Skin epidermis (tissue), 12 donors: ENCODE data around the gene GLIS1.

Experiments
- H3K27ac ChIP-seq, 21 experiments: fragments of 200-600 bp; sonication (generic) in 11 of 21; one replicate each; pipeline ENCODE4 v1.5.0; 2020; ENCODE audit warnings: mild to moderate bottlenecking in 3 of 21, inconsistent platforms in 2 of 21, moderate library complexity in 2 of 21
- H3K4me3 ChIP-seq, 7 experiments: fragments of 200-600 bp; sonication (generic) in 2 of 7; one replicate each; pipeline ENCODE4 v1.5.0; 2020; ENCODE audit warnings: inconsistent platforms in 2 of 7, mild to moderate bottlenecking in 2 of 7, moderate library complexity in 1 of 7

GLIS1 gene

DNA sequence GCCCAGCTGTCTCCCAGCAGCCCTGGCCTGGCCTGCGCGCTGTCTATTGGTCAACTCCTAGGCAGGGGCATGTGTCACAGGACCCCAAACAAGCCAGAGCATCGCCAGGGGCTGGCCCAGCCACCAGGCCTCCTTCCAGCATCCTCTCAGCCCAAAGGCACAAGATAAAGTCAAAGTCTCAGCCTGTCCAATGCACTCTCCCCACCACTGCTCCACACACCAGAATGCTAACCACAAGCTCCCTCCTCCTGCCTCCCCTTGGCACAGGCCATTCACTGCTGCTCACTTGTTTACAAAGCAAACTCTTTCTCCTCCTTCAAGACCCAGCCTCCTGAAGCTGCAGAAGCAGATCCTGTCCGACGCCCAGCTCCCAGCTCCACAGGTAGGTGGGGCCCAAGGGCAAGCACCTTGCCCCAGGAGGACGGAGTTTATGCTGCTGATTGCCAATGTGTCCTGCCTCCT, 146.4 kb downstream of the GLIS1 start:
- Histone ChIP-seq H3K27ac (no peak overlapping the region), H3K4me3 (no peak overlapping the region)

DNA sequence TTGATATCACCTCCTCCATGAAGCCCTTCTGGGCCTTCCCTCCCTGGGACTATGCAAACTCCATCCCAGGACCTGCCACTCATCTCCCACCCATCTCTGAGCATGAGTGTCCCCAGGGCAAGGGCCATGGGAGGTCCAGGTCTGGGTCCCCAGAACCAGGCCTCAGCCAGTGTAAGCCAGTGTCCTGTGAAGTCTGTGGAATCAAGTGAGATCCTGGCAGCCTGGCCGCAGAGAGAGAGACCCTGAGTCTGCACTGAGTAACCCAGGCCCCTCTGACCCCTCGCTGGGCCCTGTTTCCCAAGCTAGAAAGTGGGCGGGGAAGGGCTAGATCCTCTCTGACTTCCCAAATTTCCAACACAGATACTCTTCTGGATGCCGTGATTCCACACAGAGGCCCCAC, 147.0 kb downstream of the GLIS1 start:
- Histone ChIP-seq H3K4me3 (no peak overlapping the region), H3K27ac (peak overlapping the region in 1 of 21 experiments; percentile 47)

- Histone ChIP-seq H3K4me3 (no peak overlapping the region), H3K27ac (peak overlapping the region in 6 of 21 experiments; percentile 2 to 61 (median 8))
Observed at GRCh38 chr1:53590531-53591515, 148.1 kb downstream of the GLIS1 start.

- H3K27ac ChIP-seq, result peak overlapping the region in 2 of 21 experiments; percentile 4 to 48
Observed at GRCh38 chr1:53590104-53590503, 148.9 kb downstream of the GLIS1 start.

GRCh38 chr1:53589043-53589887, 149.7 kb downstream of the GLIS1 start:
- no peak overlapping the region for H3K4me3 ChIP-seq
- no peak overlapping the region for H3K27ac ChIP-seq

More at GRCh38 chr1:53590104-53590503, 148.9 kb downstream of the GLIS1 start:
- H3K4me3 ChIP-seq, result no peak overlapping the region

GRCh38 chr1:53588053-53588779, 150.7 kb downstream of the GLIS1 start:
- no peak overlapping the region for H3K27ac ChIP-seq
- H3K4me3 ChIP-seq, result no peak overlapping the region

- Histone ChIP-seq H3K4me3 (no peak overlapping the region), H3K27ac (no peak overlapping the region)
Observed at GRCh38 chr1:53587252-53587988, 151.5 kb downstream of the GLIS1 start.

- Histone ChIP-seq H3K27ac (no peak overlapping the region), H3K4me3 (no peak overlapping the region)
Observed at GRCh38 chr1:53586765-53587164, 152.2 kb downstream of the GLIS1 start.

DNA sequence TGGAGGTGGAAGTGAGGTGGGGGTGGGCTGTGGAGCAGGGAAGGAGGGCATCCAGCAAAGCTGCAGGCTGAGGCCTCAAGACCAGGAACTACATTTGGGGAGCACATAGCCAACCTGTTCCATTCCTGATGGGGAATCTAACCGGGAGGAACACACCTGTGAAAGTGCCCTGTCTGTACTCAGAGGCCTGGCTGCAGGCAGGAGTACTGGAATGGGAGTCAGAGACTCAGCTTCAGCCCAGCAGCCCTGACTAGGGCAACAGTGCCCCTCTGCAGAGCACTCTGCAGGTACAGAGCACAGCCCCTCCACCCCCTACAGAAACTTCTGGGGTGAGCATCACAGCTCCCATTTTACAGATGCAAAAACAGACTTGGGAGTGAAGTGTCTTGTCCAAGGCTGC, 153.4 kb downstream of the GLIS1 start:
- H3K4me3 ChIP-seq, result no peak overlapping the region
- no peak overlapping the region for H3K27ac ChIP-seq

DNA sequence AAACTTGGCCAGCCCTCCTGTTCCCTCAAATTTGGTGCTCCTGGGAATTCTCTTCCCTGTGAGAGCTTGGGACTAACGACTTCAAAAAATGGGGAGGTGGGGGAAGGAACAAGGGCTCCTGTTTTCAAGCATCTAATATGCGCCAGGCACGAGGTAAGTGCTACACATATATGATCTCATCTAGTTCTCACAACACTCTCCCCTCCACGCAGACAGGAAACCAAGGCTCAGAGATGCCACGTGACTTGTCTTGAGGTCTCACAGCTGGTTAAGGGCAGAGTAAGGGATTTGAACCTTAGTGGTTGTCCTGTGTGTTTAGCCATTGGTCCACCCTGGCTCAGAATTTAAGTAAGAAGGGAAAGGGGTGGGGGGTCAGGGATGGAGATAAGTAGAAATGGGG, 153.8 kb downstream of the GLIS1 start:
- no peak overlapping the region for H3K27ac ChIP-seq

DNA sequence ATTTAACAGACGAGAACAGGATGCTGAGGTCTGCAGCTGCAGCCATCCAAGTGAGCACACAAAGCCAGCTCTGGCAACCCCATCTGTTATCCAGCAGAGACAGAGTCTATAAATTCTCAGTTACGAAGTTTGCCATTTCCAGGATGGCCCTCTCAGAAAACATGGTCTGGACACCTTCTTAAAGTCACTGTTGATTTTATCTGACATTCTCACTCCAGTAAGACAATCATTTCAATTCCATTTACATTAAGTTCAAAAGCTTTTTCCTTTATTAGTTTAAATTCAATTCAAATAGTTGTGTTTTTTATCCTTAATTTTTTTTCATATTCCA, 154.2 kb downstream of the GLIS1 start:
- Histone ChIP-seq H3K4me3 (no peak overlapping the region), H3K27ac (no peak overlapping the region)

More for the DNA sequence above, 153.8 kb downstream of the GLIS1 start:
- no peak overlapping the region for H3K4me3 ChIP-seq

DNA sequence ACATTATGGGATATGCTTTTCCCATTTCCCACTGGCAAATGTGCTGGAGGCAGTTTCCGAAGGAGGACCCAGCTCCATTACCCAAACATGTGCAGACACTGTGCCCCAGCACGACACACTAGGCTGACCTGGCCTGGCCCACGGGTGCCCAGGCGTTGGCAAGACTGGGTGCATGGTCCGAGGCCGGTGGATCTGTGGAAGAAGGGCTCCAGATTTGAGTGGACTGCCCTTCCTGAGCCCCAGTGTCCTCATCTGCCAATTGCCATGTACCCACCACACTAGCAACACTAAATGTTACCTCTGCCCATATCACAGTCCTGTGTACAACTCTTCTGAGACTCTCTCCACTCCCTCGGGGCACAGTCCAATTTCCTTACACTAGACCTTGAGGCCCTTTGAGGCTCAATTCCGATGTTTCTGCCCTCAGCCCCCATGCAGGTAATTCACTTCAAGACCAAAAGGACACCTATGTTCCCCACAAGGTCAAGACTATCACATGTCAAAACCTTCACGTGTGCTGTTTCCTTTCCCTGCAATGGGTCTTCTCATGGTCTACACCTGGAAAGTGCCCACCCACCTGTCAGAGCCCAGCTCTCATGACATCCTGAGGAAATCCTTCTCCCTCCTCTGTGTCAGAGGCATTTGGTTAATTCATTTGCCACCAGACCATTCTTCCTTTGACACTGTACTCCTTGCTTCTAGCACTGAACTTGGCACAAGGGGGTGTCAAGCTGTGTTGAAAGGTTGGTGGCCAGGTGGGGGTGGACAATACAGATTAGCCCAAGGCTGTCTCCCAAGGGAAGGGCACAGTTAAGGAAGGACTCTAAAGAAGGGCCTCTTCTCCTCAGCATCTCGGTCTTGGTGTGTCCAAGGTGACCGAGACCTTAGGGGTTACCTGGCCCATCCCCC, 154.8 kb downstream of the GLIS1 start:
- Histone ChIP-seq H3K4me3 (no peak overlapping the region), H3K27ac (no peak overlapping the region)

DNA sequence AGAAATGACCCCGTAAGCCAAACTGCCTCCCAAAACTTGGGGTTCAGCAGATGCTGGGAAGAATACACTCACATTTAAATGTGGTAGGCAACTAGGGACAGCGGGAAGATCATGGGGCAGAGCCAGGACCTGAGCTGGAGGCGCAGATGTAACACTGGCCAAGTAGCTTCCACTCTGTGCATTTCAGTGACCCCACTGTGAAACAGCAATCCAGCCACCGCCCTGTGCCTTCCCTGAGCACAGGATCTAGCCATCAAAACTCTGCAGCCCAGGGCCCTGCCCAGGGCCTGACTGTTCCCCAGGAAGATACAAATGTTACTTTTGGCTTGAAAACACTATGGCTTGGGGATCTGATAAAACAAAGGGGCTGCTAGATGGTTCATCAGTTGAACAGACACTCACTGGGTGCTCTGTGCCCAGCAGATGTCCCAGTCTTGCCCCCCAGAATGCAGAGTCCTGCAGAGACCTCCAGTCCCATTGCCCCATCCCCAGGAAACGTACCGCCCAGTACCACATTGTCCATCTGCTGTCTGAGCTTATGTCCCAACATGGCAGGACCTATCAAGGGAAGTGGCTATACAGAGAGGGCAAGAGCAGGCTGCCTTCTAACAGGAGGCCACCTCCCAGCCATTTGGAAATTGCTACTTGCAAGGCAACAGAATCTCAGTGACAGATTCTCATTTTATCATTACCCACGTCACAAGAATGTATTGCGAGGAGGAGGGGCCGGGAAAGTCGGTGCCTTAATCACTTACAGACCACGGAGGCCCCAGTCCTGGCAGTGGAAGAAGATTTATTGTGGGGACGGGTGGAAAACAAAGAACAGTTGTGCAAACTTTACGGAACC, 155.7 kb downstream of the GLIS1 start:
- H3K27ac ChIP-seq, result no peak overlapping the region
- no peak overlapping the region for H3K4me3 ChIP-seq

GRCh38 chr1:53582211-53583020, 156.5 kb downstream of the GLIS1 start:
- Histone ChIP-seq H3K4me3 (no peak overlapping the region), H3K27ac (no peak overlapping the region)

DNA sequence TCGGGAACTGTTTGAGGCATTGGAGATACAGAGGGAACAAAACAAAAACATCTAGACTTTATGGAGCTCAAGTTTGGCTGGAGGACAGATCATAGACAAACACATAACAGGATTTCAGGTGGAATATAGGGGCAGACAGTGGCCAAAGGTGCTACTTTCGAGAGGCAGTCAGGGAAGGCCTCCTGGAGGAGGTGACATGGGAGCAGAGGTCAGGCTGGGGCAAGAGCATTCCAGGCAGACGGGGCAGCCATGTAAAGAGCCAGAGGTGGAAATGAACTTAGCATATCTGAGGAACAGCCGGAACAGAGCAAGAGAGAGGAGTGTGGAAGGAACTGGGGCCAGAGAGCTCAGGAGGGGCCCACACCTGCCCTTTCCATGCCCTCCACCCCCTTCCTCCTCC, 157.5 kb downstream of the GLIS1 start:
- Histone ChIP-seq H3K27ac (no peak overlapping the region), H3K4me3 (no peak overlapping the region)

DNA sequence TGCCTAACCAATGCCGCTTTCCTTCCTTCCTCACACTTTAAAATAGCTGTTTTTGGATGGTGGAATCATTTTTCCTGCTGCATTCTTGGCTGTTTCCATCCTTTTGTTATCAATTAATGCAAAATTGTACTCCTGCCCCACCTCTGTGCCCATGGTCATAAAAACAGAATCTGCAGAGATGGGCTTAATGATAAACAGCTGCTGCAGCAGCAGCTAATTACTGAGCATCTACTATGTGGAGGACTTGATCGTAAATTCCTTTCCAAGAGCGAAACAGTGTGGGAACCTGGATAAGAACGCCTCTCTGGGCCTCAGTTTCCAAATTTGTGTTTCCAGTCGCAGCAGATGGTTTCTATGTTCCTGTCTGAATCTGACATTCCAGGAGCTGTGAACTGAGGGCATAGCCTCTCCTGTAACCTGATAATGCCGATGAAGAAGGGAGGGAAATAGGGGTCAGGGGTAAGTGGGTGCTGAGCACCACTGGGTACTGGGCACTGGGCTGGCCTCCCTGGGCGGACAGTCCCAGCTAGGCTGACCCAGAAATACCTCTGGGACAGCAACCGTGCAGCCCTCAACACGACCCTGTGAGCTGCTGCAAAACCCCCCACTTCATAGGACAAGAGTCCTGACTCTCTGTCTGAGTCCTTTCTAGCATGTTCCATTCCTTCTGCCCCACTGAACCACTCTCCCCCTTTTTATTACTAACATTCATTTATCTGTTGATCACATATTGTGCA, 158.1 kb downstream of the GLIS1 start:
- Histone ChIP-seq H3K4me3 (no peak overlapping the region), H3K27ac (no peak overlapping the region)
